HepG2 (cell line): Measurements from ENCODE around the gene C2CD4A. TPM values are rescaled to one million over a fixed set of nuclear protein-coding genes. Genes with fewer than 3 reads are reported as not detected.

Experiments
- ATAC-seq: fragments of 200-7000 bp; cut with Tn5 transposase; 3 replicates; pipeline ENCODE4 v1.9.1; 2020; ENCODE audit warnings: mild to moderate bottlenecking, moderate library complexity
- BruUV-seq: library from RNA; stranded (reverse); fragments of 400-500 nt; replicated peaks from 2 replicates; lab custom pipeline; 2021; lab: Mats Ljungman, UMichigan
- CTCF ChIA-PET: fragments of 300-600 bp; formaldehyde crosslinking; extraction: SDS; loops from one replicate; lab custom pipeline; 2021; ENCODE audit warnings: low total read pairs, inconsistent platforms, low intra/inter-chr PET ratio; lab: Yijun Ruan, JAX
- POLR2A ChIA-PET: fragments of 350-600 bp; sonication (Branson Sonifier 250); formaldehyde crosslinking; loops from one replicate; lab custom pipeline; 2020; ENCODE audit warnings: antibody characterized with exemption, inconsistent platforms; lab: Yijun Ruan, JAX
- DNase-seq: peaks from one replicate; pipeline ENCODE4 v3.0.0-alpha.2; 2015; ENCODE audit warnings: low spot score
- FAIRE-seq: peaks from 3 replicates; lab custom pipeline; 2011; peaks lifted over from hg19 to GRCh38; lab: Jason Lieb, UNC
- H2AFZ ChIP-seq: one replicate; pipeline ENCODE4 v1.6.1; 2011; ENCODE audit warnings: low read length, inconsistent platforms
- H3K27ac ChIP-seq: fragments of 300-600 bp; 3 replicates; pipeline ENCODE4 v1.8.0; 2011; ENCODE audit warnings: mixed run types, mild to moderate bottlenecking, mixed read lengths, low read length, inconsistent platforms; ENCODE audit not compliant: insufficient read depth; ENCODE audit errors: extremely low read length
- H3K27me3 ChIP-seq, 2 experiments: fragments of 200-600 bp in 1 of 2; 2 replicates in 1 of 2; 3 replicates in 1 of 2; pipeline versions ENCODE4 v1.6.0 to v1.8.0; 2011; ENCODE audit warnings: low read length in 2 of 2, mild to moderate bottlenecking in 2 of 2, moderate library complexity in 2 of 2, inconsistent platforms in 1 of 2; ENCODE audit not compliant: insufficient read depth in 2 of 2, control insufficient read depth in 1 of 2
- H3K36me3 ChIP-seq, 2 experiments: fragments of 200-600 bp in 1 of 2; replicated peaks in 1 of 2; 2 replicates in 1 of 2; 3 replicates in 1 of 2; pipeline versions ENCODE4 v1.5.1 to v1.8.0; 2011; ENCODE audit warnings: low read length in 2 of 2, inconsistent platforms in 1 of 2; ENCODE audit not compliant: insufficient read depth in 2 of 2, control insufficient read depth in 1 of 2
- H3K4me1 ChIP-seq: 2 replicates; pipeline ENCODE4 v1.5.1; 2012; ENCODE audit warnings: low read length, inconsistent platforms; ENCODE audit not compliant: insufficient read depth
- H3K4me2 ChIP-seq: 2 replicates; pipeline ENCODE4 v1.6.0; 2011; ENCODE audit warnings: low read depth, low read length, inconsistent platforms
- H3K4me3 ChIP-seq, 3 experiments: fragments of 200-600 bp in 1 of 3; sonication (generic), shearing (Covaris generic) in 1 of 3; replicated peaks in 1 of 3; 2 replicates each; pipeline ENCODE4 v1.5.1; 2011 to 2016; ENCODE audit warnings: low read length in 3 of 3, inconsistent platforms in 2 of 3, low read depth in 2 of 3, mild to moderate bottlenecking in 2 of 3, control low read depth in 1 of 3, mixed read lengths in 1 of 3; ENCODE audit not compliant: insufficient read depth in 1 of 3
- H3K79me2 ChIP-seq: one replicate; pipeline ENCODE4 v1.6.1; 2011; ENCODE audit warnings: low read length, inconsistent platforms; ENCODE audit not compliant: insufficient read depth
- H3K9ac ChIP-seq: 2 replicates; pipeline ENCODE4 v1.6.0; 2011; ENCODE audit warnings: mild to moderate bottlenecking, low read depth, low read length, inconsistent platforms; ENCODE audit not compliant: insufficient read depth
- H3K9me3 ChIP-seq: 2 replicates; pipeline ENCODE4 v1.5.1; 2012; ENCODE audit warnings: mild to moderate bottlenecking, low read length
- H4K20me1 ChIP-seq: 2 replicates; pipeline ENCODE4 v1.6.0; 2011; ENCODE audit warnings: inconsistent platforms, mild to moderate bottlenecking, low read length, moderate library complexity; ENCODE audit not compliant: insufficient read depth
- CEBPZ ChIP-seq: IDR thresholded peaks from 2 replicates; pipeline ENCODE4 v1.6.1; 2012; ENCODE audit warnings: low read length, improper control_type of control experiment
- HES4 ChIP-seq: sonication (generic); formaldehyde crosslinking; IDR thresholded peaks from 2 replicates; pipeline ENCODE4 v1.9.0; 2021; ENCODE audit warnings: mild to moderate bottlenecking, missing genetic modification reagents, borderline replicate concordance
- HMGXB4 ChIP-seq, 2 experiments: sonication (generic) in 1 of 2; formaldehyde crosslinking in 1 of 2; IDR thresholded peaks; 2 replicates each; pipeline versions ENCODE4 v1.4.0 to v1.6.1; 2018 to 2020; ENCODE audit warnings: missing genetic modification reagents in 2 of 2, borderline replicate concordance in 1 of 2, low read depth in 1 of 2, mild to moderate bottlenecking in 1 of 2, missing biosample characterization in 1 of 2
- HOXA5 ChIP-seq: sonication (generic); formaldehyde crosslinking; IDR thresholded peaks from 2 replicates; pipeline ENCODE4 v1.4.0; 2020; ENCODE audit warnings: missing genetic modification reagents
- MBD4 ChIP-seq: IDR thresholded peaks from 2 replicates; pipeline ENCODE4 v1.6.1; 2012; ENCODE audit warnings: low read length, inconsistent platforms, borderline replicate concordance
- NONO ChIP-seq, 2 experiments: fragments of 450-650 bp in 1 of 2; sonication (generic) in 1 of 2; formaldehyde crosslinking in 1 of 2; IDR thresholded peaks in 1 of 2; conservative IDR thresholded peaks in 1 of 2; 2 replicates each; pipeline versions ENCODE4 v1.6.1 to v1.8.0; 2017 to 2022; ENCODE audit warnings: mild to moderate bottlenecking in 1 of 2, missing genetic modification reagents in 1 of 2, moderate library complexity in 1 of 2
- NR1H2 ChIP-seq: sonication (generic); formaldehyde crosslinking; IDR thresholded peaks from 2 replicates; pipeline ENCODE4 v1.8.1; 2022; ENCODE audit warnings: low read depth, missing genetic modification reagents, borderline replicate concordance
- PAWR ChIP-seq: sonication (generic); formaldehyde crosslinking; IDR thresholded peaks from 2 replicates; pipeline ENCODE4 v1.4.0; 2020; ENCODE audit warnings: missing genetic modification reagents, mild to moderate bottlenecking, borderline replicate concordance
- SIN3B ChIP-seq: fragments of 150-350 bp; IDR thresholded peaks from 2 replicates; pipeline ENCODE4 v1.6.1; 2014; ENCODE audit warnings: low read length
- TAF1 ChIP-seq: sonication (generic); formaldehyde crosslinking; IDR thresholded peaks from 2 replicates; pipeline ENCODE4 v1.4.0; 2020; ENCODE audit warnings: missing genetic modification reagents
- USF2 ChIP-seq, 2 experiments: sonication (generic) in 1 of 2; formaldehyde crosslinking in 1 of 2; IDR thresholded peaks; 2 replicates each; pipeline versions ENCODE4 v1.5.1 to v1.6.1; 2011 to 2020; ENCODE audit warnings: borderline replicate concordance in 1 of 2, low read depth in 1 of 2, low read length in 1 of 2, mild to moderate bottlenecking in 1 of 2, missing genetic modification reagents in 1 of 2, moderate library complexity in 1 of 2
- ZNF143 ChIP-seq: sonication (generic); formaldehyde crosslinking; IDR thresholded peaks from 2 replicates; pipeline ENCODE4 v1.4.0; 2020; ENCODE audit warnings: missing genetic modification reagents
- ZNF562 ChIP-seq: sonication (generic); formaldehyde crosslinking; IDR thresholded peaks from 2 replicates; pipeline ENCODE4 v1.8.0; 2022; ENCODE audit warnings: missing genetic modification reagents, borderline replicate concordance
- ZNF772 ChIP-seq: sonication (generic); formaldehyde crosslinking; IDR thresholded peaks from 2 replicates; pipeline ENCODE4 v1.5.0; 2020; ENCODE audit warnings: mild to moderate bottlenecking, missing genetic modification reagents
- ZSCAN29 ChIP-seq: sonication (generic); formaldehyde crosslinking; conservative IDR thresholded peaks from 2 replicates; pipeline ENCODE4 v1.4.0; 2020; ENCODE audit warnings: mild to moderate bottlenecking, missing genetic modification reagents
- WGBS: methylation state at CpG from one replicate; pipeline ENCODE4 v1.1.6; 2017; ENCODE audit warnings: low lambda C conversion rate; 5-methylcytosine and 5-hydroxymethylcytosine counted together
- in situ Hi-C: cut with HindIII; loops from 2 replicates; pipeline ENCODE4 v1.10.0; 2017; ENCODE audit warnings: low pct_unique_long_range_greater_than_20kb; ENCODE audit not compliant: extremely low pct_ligation_motif_present
- intact Hi-C: fragments of 100-400 bp; cut with micrococcal nuclease; formaldehyde crosslinking; loops from one replicate; pipeline ENCODE4 v1.10.0; 2022; ENCODE audit not compliant: unreplicated experiment
- polyA plus RNA-seq, 8 experiments: library from polyadenylated mRNA; depleted of rRNA in 3 of 8; stranded (reverse) in 7 of 8; unstranded in 1 of 8; fragments of >200 nt; fragmentation: Illumina TruSeq in 4 of 8; extraction: Trizol in 4 of 8; gene quantifications; 2 replicates each; pipeline versions ENCODE4 v1.2.1 to v1.2.3, GENCODE V29; 2011 to 2016; ENCODE audit warnings: low read depth in 4 of 8, missing spikeins in 1 of 8, mixed read lengths in 1 of 8; ENCODE audit not compliant: insufficient read depth in 1 of 8
- total RNA-seq, 5 experiments: library from RNA; depleted of rRNA; stranded (reverse); fragments of >200 nt; fragmentation: Illumina TruSeq; extraction: Trizol; gene quantifications; 2 replicates each; pipeline ENCODE4 v1.2.3, GENCODE V29; 2016; ENCODE audit warnings: low read depth in 1 of 5

Gene C2CD4A
- total and polyA plus RNA-seq, 2 of the 13 experiments (the other 11 are each of a cell fraction or from before 2014, with no cell fraction given), result 0.20 TPM; not detected in 1

GRCh38 chr15:62060113-62060895 lies 6.5 kb upstream of the C2CD4A start, which contains the start of gene VPS13C:
Gene VPS13C, minus strand, starts transcription at chr15:62060447. Its CDS starts 73 bp downstream, at chr15:62060374.
- Histone ChIP-seq H3K9ac (peak within 1 kb of the TSS; percentile 83), H4K20me1 (no peaks in the 10 kb centered on the region), H3K4me3 (peak within 1 kb of the TSS; percentile 80 to 96 (median 95)), H3K27ac (peak within 1 kb of the TSS; percentile 75), H3K9me3 (no peaks in the 10 kb centered on the region), H3K79me2 (peaks cover 31% of the 10 kb centered on the region), H3K4me2 (peak within 1 kb of the TSS; percentile 95), H2AFZ (peak within 1 kb of the TSS; percentile 73), H3K4me1 (peaks cover 26% of the 10 kb centered on the region), H3K27me3 (peaks cover 0 to 3% of the 10 kb centered on the region in 2 experiments; a peak in 1 of 5 replicates), H3K36me3 (no peaks in the 10 kb centered on the region)
- ATAC-seq (peak; percentile 94), FAIRE-seq (no peak), DNase-seq (peak; percentile 90)
- CTCF ChIA-PET, result no interaction called here
- WGBS, result 2% methylated on average over 17 of the region's 73 CpGs
- intact Hi-C loops, result no loop called here
- in situ Hi-C loops, result no loop called here
- POLR2A ChIA-PET, result interaction anchor here (1.0 kb wide), 1 partner anchor 14 kb away, joined by 3 read pairs; no protein-coding TSS in a partner anchor
- BruUV-seq, result no TSS peak
- no peak for TF ChIP-seq ZNF562 (CRISPR knock-in tag)
- TF ChIP-seq ZSCAN29 (CRISPR knock-in tag), result 0 out of 2 replicates have a peak, but pooled peaks have one; percentile 58
- no peak; the same call in 1 of the 2 replicates for TF ChIP-seq HES4
- TF ChIP-seq CEBPZ, result no peak
- peak; percentile 86 to 90; a peak in 3 of 4 replicates for TF ChIP-seq HMGXB4 (CRISPR knock-in tag; IDR thresholded peaks at IDR 0.05; ENCODE audit: borderline replicate concordance in 1 of 2, low read depth in 1 of 2)
- peak; percentile 87 for TF ChIP-seq HOXA5 (CRISPR knock-in tag)
- no peak for TF ChIP-seq PAWR (CRISPR knock-in tag)
- TF ChIP-seq ZNF143 (CRISPR knock-in tag), result peak; percentile 52; the same call in 1 of the 2 replicates
- no peak for TF ChIP-seq NR1H2 (CRISPR knock-in tag)
- TF ChIP-seq MBD4, result no peak
- TF ChIP-seq USF2 (IDR thresholded peaks at IDR 0.05; ENCODE audit: low read depth, low read length), result peak; percentile 69
- peak; percentile 50 for TF ChIP-seq USF2 (CRISPR knock-in tag; IDR thresholded peaks at IDR 0.05; ENCODE audit: borderline replicate concordance)
- no peak for TF ChIP-seq SIN3B
- peak; percentile 83 for TF ChIP-seq ZNF772 (CRISPR knock-in tag)
- peak; percentile 72 for TF ChIP-seq TAF1
- TF ChIP-seq NONO (IDR thresholded peaks at IDR 0.05), result no peak
- TF ChIP-seq NONO (CRISPR knock-in tag; conservative IDR thresholded peaks at IDR 0.05), result no peak; the same call in 1 of the 2 replicates
